ENCODE measurements around the gene LONRF2.

DNA sequence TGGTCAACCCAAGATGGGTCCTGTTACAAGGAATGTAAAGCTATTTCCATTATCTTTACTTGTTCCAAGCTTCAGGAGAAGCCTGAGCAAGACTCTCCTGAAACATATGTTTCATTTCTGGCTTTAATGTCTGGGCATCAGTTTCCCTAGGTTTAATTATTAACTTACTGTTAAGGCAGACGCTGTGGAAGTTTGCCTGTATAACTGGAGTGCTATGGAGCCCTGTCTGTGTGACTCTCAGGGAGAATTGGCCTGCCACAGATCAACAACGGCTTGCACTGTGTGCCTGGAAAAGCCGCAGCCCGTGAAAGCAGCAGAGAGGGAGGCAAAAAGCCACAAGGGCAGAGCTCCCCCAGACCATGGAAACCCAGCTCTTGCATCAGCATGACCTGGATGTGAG lies 22.1 kb upstream of the LONRF2 start:
- no peak for TF ChIP-seq POLR2A (IDR thresholded peaks at IDR 0.05; ENCODE audit: low read length)
- no peak for TF ChIP-seq SMC3 (IDR thresholded peaks at IDR 0.05)
- TF ChIP-seq, protein P1, sequence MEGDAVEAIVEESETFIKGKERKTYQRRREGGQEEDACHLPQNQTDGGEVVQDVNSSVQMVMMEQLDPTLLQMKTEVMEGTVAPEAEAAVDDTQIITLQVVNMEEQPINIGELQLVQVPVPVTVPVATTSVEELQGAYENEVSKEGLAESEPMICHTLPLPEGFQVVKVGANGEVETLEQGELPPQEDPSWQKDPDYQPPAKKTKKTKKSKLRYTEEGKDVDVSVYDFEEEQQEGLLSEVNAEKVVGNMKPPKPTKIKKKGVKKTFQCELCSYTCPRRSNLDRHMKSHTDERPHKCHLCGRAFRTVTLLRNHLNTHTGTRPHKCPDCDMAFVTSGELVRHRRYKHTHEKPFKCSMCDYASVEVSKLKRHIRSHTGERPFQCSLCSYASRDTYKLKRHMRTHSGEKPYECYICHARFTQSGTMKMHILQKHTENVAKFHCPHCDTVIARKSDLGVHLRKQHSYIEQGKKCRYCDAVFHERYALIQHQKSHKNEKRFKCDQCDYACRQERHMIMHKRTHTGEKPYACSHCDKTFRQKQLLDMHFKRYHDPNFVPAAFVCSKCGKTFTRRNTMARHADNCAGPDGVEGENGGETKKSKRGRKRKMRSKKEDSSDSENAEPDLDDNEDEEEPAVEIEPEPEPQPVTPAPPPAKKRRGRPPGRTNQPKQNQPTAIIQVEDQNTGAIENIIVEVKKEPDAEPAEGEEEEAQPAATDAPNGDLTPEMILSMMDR (IDR thresholded peaks at IDR 0.05): no peak
- no peak for TF ChIP-seq BHLHE40 (IDR thresholded peaks at IDR 0.05; ENCODE audit: low read depth, low read length)
- TF ChIP-seq, protein P2, sequence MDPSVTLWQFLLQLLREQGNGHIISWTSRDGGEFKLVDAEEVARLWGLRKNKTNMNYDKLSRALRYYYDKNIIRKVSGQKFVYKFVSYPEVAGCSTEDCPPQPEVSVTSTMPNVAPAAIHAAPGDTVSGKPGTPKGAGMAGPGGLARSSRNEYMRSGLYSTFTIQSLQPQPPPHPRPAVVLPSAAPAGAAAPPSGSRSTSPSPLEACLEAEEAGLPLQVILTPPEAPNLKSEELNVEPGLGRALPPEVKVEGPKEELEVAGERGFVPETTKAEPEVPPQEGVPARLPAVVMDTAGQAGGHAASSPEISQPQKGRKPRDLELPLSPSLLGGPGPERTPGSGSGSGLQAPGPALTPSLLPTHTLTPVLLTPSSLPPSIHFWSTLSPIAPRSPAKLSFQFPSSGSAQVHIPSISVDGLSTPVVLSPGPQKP (IDR thresholded peaks at IDR 0.05; ENCODE audit: low read depth, low read length): no peak
- TF ChIP-seq, protein P3, sequence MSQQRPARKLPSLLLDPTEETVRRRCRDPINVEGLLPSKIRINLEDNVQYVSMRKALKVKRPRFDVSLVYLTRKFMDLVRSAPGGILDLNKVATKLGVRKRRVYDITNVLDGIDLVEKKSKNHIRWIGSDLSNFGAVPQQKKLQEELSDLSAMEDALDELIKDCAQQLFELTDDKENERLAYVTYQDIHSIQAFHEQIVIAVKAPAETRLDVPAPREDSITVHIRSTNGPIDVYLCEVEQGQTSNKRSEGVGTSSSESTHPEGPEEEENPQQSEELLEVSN (IDR thresholded peaks at IDR 0.05; ENCODE audit: borderline replicate concordance, low read depth): no peak
- TF ChIP-seq RNF2 (IDR thresholded peaks at IDR 0.05; ENCODE audit: borderline replicate concordance, low read depth): no peak
- TF ChIP-seq HOXA7 (CRISPR knock-in tag; IDR thresholded peaks at IDR 0.05): no peak
